ENCODE measurements around the gene FAM219A. TPM values are rescaled to one million over a fixed set of nuclear protein-coding genes. Genes with fewer than 3 reads are reported as not detected.

The FAM219A gene
- total RNA-seq, 1 donor from 2014 or later, result 13.4 TPM

DNA sequence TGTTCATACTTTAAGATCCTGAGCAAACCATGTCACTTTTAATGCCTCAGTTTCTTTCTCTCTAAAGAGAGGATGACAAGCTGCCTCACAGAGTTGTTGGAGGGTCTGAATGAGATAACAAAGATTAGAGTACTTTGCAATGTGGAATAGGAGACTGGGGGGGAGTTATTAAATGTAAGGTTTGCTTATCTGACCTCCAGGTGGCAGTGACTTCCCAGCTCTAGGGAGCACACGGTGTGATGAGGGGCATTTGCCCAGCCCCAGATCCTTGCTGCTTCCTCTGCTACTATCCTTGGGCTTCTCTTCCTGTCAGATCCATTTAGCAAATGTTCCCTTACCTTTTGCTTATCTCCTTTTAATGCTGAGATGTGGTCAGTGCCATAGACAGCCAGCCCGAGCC lies 33.7 kb upstream of the FAM219A start:
- Mint-ChIP-seq H3K4me1 (ENCODE audit: unreplicated experiment) (no peaks in the 10 kb centered on the region), H3K27me3 (peaks cover 7% of the 10 kb centered on the region), H3K36me3 (no peaks in the 10 kb centered on the region), H3K27ac (no peak overlapping the region), H3K9me3 (no peaks in the 10 kb centered on the region), H3K4me3 (no peak overlapping the region)
- no peak for DNase-seq (ENCODE audit: extremely low spot score, unreplicated experiment)
- TF ChIP-seq, protein P1, sequence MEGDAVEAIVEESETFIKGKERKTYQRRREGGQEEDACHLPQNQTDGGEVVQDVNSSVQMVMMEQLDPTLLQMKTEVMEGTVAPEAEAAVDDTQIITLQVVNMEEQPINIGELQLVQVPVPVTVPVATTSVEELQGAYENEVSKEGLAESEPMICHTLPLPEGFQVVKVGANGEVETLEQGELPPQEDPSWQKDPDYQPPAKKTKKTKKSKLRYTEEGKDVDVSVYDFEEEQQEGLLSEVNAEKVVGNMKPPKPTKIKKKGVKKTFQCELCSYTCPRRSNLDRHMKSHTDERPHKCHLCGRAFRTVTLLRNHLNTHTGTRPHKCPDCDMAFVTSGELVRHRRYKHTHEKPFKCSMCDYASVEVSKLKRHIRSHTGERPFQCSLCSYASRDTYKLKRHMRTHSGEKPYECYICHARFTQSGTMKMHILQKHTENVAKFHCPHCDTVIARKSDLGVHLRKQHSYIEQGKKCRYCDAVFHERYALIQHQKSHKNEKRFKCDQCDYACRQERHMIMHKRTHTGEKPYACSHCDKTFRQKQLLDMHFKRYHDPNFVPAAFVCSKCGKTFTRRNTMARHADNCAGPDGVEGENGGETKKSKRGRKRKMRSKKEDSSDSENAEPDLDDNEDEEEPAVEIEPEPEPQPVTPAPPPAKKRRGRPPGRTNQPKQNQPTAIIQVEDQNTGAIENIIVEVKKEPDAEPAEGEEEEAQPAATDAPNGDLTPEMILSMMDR (conservative IDR thresholded peaks at IDR 0.05), result no peak

DNA sequence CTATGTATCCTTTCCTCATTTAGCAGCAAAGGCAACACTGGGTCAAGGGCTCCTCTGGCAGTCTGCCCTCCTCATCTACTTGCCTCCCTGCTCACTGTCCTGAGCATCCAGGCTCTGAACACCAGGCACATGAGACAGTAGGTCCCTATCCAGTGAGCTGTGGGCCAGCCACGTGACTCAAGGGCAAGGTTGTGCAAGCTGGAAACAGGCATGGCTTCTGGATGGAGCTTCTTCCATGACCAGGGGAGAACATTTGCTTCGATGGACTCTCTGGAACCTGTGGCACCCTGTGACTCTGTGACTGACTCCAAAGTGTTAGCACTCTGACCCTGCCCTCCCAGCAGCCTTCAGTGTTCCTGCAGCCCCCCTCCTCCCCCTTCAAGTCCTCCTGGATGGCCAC lies 33.2 kb upstream of the FAM219A start:
- Mint-ChIP-seq H3K27me3 (peaks cover 8% of the 10 kb centered on the region), H3K9me3 (no peaks in the 10 kb centered on the region), H3K4me3 (no peak overlapping the region), H3K4me1 (ENCODE audit: unreplicated experiment) (no peaks in the 10 kb centered on the region), H3K27ac (no peak overlapping the region), H3K36me3 (no peaks in the 10 kb centered on the region)
- TF ChIP-seq, protein P1 (conservative IDR thresholded peaks at IDR 0.05), result no peak
- no peak for DNase-seq (ENCODE audit: extremely low spot score, unreplicated experiment)

DNA sequence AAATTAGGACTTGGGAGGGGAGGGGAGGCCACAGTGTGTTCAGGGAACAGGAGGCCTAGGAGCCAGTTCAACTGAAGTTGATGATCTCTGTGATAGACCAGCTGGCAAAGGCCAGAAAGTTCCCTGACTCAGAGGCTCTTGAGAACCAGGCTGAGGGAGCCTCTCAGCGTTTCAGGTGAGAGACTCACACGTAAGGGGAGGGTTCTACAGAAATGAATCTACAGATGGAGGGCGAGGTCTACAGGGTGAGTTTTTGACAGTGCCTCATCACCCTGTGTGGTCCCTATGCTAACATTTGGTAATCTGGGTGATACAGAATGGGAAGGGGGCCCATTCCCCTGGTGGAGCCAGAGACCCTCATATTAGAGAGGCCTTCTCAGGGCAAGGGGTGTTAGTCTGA lies 32.4 kb upstream of the FAM219A start:
- H3K4me1 Mint-ChIP-seq (ENCODE audit: unreplicated experiment), result no peaks in the 10 kb centered on the region
- DNase-seq (ENCODE audit: extremely low spot score, unreplicated experiment), result no peak
- H3K27ac Mint-ChIP-seq, result no peak overlapping the region
- H3K27me3 Mint-ChIP-seq, result peaks cover 6% of the 10 kb centered on the region
- H3K4me3 Mint-ChIP-seq, result no peak overlapping the region
- no peaks in the 10 kb centered on the region for H3K36me3 Mint-ChIP-seq
- TF ChIP-seq, protein P1 (conservative IDR thresholded peaks at IDR 0.05), result no peak
- H3K9me3 Mint-ChIP-seq, result no peaks in the 10 kb centered on the region

DNA sequence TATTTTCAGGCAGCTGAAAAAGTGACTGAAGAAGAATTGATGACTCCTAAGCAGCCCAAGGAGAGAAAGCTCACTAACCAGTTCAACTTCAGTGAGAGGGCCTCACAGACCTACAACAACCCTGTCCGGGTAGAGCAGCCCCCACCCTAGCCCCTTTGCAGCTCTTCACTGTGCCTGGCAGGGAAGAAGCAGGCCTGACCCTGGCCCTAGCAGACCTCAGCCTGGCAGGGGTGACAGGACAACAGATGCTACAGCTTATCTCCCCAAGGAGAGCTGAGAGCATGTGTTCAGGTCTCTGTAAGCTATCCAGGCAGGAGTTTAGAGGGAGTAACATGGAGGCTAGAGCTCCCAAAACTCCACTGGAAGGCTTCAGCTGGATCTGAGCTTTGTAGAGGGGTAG lies 32.0 kb upstream of the FAM219A start:
- no peak for DNase-seq (ENCODE audit: extremely low spot score, unreplicated experiment)
- no peaks in the 10 kb centered on the region for H3K36me3 Mint-ChIP-seq
- TF ChIP-seq, protein P1 (conservative IDR thresholded peaks at IDR 0.05), result no peak
- no peak overlapping the region for H3K27ac Mint-ChIP-seq
- no peaks in the 10 kb centered on the region for H3K4me1 Mint-ChIP-seq (ENCODE audit: unreplicated experiment)
- no peak overlapping the region for H3K4me3 Mint-ChIP-seq
- H3K27me3 Mint-ChIP-seq, result peaks cover 6% of the 10 kb centered on the region
- H3K9me3 Mint-ChIP-seq, result no peaks in the 10 kb centered on the region

DNA sequence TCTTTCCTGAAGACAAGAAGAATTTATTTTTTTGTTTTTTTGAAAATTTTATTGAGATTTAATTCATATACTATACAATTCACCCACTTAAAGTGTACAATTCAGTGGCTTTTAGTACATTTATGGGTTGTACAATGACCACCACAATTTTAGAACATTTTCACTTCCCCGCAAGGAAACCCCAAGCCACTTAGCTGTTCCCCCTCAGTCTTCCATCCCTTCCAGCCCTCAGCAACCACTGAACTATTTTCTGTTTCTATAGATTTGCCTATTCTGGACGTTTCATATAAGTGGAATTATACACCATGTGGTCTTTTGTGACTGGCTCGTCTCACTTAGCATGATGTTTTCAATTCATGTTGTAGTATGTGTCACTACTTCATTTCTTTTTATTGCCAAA lies 28.2 kb upstream of the FAM219A start:
- H3K4me3 Mint-ChIP-seq, result no peak overlapping the region
- H3K27me3 Mint-ChIP-seq, result peaks cover 2% of the 10 kb centered on the region
- no peaks in the 10 kb centered on the region for H3K36me3 Mint-ChIP-seq
- DNase-seq (ENCODE audit: extremely low spot score, unreplicated experiment), result no peak
- H3K4me1 Mint-ChIP-seq (ENCODE audit: unreplicated experiment), result no peaks in the 10 kb centered on the region
- TF ChIP-seq, protein P1 (conservative IDR thresholded peaks at IDR 0.05), result no peak
- no peaks in the 10 kb centered on the region for H3K9me3 Mint-ChIP-seq
- no peak overlapping the region for H3K27ac Mint-ChIP-seq

DNA sequence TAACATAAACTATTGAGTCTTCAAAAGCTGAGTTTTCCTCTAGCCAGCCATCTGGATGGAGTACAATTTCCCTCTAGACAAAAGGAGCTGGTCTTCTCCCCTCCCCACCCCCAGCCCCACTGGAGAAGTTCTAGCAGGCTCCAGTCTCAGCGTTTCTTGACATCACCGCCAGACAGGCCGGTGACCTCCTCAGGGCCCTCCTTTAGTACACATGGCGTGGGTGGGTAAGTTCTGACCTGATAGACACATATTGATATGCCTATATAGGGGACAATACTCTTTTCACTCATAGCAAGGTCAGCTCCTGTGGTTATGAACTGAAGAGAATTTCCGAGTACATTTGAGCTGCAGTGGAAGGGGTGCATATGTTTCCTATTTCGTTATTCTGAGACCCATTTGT lies 27.5 kb upstream of the FAM219A start:
- H3K27ac Mint-ChIP-seq, result no peak overlapping the region
- H3K9me3 Mint-ChIP-seq, result no peaks in the 10 kb centered on the region
- no peaks in the 10 kb centered on the region for H3K36me3 Mint-ChIP-seq
- no peak for DNase-seq (ENCODE audit: extremely low spot score, unreplicated experiment)
- H3K4me1 Mint-ChIP-seq (ENCODE audit: unreplicated experiment), result no peaks in the 10 kb centered on the region
- peaks cover 2% of the 10 kb centered on the region for H3K27me3 Mint-ChIP-seq
- TF ChIP-seq, protein P1 (conservative IDR thresholded peaks at IDR 0.05), result no peak
- H3K4me3 Mint-ChIP-seq, result no peak overlapping the region

Data from type B pancreatic cell (in vitro differentiated cells).